T-helper 22 cell (primary cell): ENCODE data around the gene BEGAIN.
"Not testable (repeated sequence)": the region's sequence is repeated elsewhere in the genome, so short reads cannot be mapped to it uniquely, and the experiment has no call there.

Experiments
- DNase-seq: peaks from one replicate; pipeline ENCODE4 v3.0.0-alpha.2; 2020; ENCODE audit warnings: low read depth

The BEGAIN gene

DNA sequence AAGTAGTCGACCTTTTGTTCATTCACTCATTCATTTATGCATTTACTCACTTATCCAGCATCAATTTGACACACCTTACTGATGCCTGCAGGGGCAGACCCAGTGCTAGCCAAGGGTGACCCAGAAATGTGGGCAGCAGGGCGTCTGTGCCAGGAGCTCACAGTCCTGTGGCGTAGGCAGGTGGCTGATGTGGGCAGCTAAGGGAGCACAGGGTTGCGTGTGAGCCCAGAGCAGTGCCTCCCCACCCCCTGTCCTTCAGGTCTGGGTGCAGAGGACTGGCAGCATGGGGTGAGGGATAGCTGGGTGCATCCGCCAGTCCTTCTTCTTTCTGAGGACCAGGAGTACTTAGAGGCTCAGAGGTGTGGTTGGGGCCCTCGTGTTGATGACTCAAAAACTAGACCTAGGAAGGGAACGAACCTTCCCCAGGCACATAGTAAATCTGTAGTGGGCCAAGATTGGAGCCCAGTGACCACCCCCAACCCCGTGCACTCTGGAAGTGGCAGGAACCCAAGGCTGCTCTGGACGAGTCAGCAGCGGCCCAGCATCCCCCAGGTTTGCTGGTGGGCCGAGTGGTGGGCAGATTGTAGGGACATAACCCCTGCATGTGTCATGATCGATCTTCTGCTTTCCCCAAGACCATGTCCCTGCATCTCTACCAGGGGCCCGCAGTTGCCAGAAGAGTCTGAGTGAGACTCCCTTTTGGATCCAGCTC is 63.9 kb downstream of the BEGAIN start:
- DNase-seq: no peak

DNA sequence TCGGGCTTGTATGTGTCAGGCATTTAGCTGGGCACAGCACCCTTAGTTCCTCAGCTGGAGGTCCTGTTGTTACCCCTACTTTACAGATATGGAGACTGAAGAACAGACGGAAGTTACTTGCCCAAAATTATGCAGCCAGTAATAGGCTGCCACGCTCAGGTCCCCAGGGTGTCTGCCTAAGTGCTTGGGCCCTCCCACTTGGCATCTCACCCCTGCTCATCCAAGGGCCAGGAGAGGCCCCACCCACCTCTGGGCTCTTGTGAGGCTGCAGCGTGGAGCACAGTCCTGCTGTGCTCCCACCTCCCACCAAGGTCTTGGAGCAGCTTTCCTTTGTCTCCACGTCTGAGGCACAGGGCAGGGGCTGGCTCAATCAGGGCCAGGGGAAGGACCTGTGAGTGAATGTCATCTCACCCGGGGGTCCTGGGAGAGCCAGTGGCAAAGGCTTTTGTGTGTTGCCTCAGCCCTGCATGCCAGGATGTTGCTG is 64.6 kb downstream of the BEGAIN start:
- no peak for DNase-seq

GRCh38 chr14:100506053-100506452 is 81.2 kb downstream of the BEGAIN start:
- not testable (repeated sequence) for DNase-seq

GRCh38 chr14:100504372-100505078 is 82.7 kb downstream of the BEGAIN start:
- no peak for DNase-seq

GRCh38 chr14:100503251-100503650 is 84.0 kb downstream of the BEGAIN start:
- no peak for DNase-seq

DNA sequence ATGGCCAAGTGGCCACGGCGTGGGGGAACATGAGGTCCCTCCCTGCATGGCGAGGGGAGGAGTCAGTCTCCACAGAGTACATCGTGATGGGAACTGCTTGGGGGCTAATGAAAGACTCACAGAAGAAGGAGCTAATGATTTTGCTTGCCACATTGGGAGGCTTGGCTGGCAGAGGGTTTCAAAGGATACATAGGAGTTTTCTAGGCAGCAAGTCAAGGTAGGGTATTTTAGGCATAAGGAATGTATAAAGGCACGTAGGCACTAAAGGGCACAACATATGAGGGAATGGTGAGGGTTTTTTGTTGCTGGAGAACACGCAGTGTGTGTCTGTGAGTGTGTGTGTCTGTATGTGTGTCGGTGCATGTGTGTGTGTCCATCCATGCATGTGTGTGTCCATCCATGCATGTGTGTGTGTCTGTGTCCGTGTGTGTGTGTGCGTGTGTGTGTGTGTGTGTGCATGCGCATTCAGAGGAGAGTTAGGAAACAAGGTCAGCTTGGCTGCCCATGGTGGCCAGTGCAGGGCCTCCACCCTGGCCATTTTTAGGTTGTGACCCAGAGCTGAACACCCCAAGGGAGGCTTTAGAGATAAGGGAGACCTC is 84.5 kb downstream of the BEGAIN start:
- no peak for DNase-seq

DNA sequence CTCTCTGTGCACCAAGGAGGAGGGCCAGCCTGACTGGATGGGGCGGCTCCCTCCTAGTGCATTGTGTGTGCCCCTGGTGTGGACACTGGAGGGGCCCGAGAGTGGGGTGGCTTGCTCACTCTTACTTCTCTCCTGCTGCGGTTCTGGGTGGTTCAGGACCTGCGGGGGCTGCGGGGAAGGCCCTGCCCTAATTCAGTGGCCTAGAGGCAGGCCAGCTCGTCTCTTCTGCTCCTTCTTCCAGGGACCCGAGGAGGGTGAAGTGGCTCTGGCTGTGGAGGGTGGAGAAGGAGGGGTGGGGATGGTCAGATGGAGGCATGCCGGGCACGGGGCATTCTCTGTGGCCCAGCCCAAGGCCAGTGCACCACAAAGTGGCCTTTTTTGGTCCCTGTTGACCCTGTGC is 87.1 kb downstream of the BEGAIN start:
- DNase-seq: no peak

DNA sequence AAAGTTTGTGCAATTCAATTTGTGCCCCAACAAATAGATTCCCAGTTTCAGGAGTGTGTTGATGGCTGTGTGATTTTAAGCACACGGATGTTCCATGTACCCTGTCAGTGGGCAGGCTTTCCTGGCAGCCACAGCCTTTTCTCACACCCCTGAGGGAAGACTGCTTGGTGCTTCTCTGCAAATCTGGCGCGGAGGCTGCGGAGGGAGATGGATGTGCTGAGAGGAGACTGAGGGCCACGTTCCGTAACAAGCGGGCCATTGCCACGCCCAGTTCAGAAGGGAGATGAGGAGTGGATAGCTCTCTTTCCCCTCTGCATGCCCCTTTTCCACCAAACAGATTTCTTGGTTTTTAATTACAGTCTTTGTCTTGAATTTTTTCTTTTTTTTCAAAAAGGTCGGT is 89.1 kb downstream of the BEGAIN start:
- no peak for DNase-seq

DNA sequence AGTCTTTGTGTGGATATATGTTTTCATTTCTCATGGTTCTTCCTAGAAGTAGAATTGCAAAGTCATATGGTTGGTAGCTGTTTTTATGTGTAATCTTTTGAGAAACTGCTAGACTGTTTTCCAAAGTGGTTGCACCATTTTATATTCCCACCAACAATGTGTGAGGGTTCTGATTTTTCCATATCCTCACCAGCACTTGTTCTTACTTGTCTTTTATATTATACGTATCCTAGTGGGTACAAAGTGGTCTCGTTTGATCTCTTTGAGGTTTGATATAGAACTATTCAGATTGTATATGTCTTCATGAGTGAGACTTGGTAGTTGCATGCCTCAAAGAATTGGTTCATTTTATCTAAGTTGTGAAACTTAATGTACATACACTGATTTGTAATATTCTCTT is 91.3 kb downstream of the BEGAIN start:
- DNase-seq: no peak

DNA sequence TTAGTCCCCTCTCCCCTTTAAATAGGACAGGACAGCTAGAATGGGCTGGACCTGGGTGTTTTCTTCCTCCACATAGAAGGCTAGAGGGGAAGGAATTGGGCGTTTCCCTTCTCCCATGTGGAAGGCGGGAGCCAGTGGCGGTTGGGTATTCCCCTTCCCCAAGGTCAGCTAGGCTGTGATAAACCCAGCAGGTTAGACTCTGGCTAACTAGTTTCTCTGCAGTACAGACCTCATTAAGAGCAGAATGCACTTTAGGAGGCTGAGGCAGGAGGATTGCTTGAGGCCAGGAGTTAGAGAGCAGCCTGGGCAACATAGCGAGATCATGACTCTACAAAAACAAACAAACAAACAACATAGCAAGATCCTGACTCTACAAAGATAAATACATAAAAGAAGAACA is 92.6 kb downstream of the BEGAIN start:
- DNase-seq: no peak

DNA sequence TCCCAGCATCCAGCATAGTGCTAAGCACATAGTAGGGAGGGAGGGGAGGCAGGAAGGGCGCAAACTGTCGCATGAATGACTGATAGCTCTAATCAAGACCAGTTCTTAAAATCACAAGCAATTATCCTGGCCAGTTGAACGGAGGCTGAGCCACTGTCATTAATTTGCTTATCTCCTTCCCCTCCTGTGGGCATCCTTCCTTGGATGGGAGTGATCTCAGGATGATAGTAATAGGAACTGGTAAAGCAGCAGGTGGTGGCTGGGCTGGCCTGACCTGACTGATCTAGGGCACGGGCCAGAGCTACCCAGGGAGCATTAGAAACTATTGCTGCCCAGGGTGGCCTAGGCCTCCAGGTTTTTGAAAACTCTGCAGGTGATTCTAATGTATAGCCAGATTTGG is 97.0 kb downstream of the BEGAIN start:
- DNase-seq: no peak

- no peak for DNase-seq
Observed at GRCh38 chr14:100488057-100488456, 99.2 kb downstream of the BEGAIN start.

GRCh38 chr14:100487304-100487703 is 99.9 kb downstream of the BEGAIN start:
- DNase-seq: no peak
